HG03045 (cell line): ENCODE results near the gene TGM6.

ENCODE experiments used
- ATAC-seq: cut with Tn5 transposase; IDR thresholded peaks from one replicate; pipeline ENCODE4 v1.9.1; 2021; ENCODE audit warnings: mild to moderate bottlenecking, moderate library complexity; ENCODE audit not compliant: unreplicated experiment

Gene TGM6

DNA sequence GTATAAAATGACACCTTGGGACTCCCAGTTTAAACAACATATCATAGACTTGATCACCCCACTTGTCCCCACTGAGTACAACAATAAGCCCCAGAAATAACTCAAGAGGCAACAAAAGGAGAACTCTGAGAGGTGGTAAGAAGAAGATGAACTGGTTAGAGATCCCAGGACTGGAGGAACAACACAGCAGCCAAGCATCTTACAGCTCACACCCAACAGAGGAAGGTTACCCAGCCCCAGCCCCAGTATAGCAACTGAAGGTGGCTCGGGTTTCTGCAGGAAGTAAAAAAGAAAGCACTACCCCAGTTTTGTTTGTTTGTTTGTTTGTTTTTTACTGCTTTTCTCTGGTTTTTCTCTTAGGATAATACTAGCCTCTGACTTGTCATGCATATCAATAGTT is 17.1 kb upstream of the TGM6 start:
- no peak for ATAC-seq

- ATAC-seq, result no peak
These were observed 16.7 kb upstream of the TGM6 start for GRCh38 chr20:2364044-2364443.

DNA sequence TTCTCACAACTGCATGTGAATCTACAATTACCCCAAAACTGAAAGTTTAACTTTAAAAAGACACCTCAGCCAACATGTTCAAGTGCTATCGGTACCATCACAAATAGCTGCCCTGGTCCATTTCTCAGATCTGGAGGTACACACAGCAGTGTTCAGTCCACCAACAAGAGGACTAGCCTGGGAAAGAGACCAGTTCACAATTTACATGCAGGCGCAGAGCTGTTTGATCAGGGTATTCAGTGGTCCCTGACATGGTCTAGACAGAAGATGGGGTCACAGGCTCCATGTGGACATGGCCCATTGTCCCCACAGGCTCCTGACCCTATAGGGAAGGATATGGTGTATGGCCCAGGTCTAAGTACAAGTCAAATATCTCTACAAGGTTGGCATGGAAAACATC is 15.6 kb upstream of the TGM6 start:
- no peak for ATAC-seq

- ATAC-seq, result no peak
These were observed 15.0 kb upstream of the TGM6 start for GRCh38 chr20:2365666-2366065.

DNA sequence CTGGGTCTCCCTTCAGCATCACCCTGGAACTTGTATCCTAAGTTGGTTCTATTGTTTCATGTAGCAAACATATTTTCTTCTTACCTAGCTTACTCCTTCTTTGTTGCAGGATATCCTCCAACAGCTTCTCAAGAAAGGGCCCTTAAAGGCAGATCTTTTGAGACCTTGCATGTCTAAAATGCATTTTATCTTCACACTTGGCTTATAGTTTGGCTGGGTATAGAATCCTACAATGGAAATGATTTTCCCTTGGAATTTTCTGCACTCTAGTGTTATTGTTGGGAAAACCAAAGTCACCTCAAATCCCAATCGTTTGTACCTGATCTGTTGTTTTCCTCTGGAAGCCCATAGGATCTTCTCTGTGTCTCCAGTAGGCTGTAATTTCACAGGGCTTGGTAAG is 12.1 kb upstream of the TGM6 start:
- no peak for ATAC-seq

DNA sequence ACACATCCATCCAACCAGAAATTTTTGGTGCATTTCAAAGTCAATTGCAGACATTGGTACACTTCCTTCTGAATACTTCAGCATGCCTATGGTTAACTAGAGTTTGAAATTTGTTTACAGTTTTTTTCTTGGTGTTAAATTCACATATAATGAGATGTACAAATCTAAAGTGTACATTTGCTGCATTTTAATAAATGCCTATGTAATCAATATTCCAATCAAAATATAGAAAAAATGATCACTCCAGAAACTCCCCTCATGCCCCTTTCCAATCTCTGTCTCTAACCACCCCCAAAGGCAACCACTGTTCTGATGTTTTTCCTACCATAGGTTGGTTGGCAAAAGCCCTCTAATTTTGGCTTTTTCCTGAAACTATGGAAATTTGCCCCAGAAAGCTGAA is 7.6 kb upstream of the TGM6 start:
- ATAC-seq, result no peak

- ATAC-seq, result no peak
These were observed 6.2 kb upstream of the TGM6 start for GRCh38 chr20:2374346-2375125.

DNA sequence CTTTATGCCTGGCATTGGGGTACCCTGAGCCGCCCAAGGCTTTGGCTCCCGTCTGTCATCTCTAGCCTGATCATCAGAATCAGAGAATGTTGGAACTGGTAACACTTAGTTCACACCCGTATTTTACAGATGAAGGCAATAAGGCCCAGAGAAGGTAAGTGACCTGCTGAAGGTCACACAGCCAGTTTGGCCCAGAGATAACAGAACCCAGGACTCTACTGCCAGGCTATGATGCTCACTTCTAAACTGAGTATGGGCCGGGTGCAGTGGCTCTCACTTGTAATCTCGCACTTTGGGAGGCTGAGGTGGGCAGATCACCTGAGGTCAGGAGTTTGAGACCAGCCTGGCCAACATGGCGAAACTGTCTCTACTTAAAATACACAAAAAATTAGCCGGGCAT is 1.8 kb upstream of the TGM6 start:
- ATAC-seq, result no peak

GRCh38 chr20:2379511-2380229 is 1.0 kb upstream of the TGM6 start:
- ATAC-seq, result no peak

DNA sequence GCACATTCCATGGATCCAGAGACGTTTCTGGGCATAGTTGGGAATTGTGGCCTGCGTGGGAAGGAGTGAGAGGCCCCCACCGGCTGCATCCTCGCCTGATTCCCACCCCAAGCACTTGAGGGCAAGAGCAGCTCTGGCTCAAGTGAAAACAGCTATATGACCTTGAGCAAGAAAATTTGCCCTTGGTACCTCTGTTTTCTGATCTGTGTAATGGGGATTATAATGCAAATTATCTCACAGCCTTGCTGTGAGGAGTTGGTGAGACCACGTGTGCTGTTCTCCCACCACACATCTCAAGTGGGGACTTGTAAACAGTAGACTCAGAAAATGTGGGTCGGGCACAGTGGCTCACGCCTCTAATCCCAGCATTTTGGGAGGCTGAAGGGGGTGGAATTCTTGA is 602 bp downstream of the TGM6 start:
- no peak for ATAC-seq

DNA sequence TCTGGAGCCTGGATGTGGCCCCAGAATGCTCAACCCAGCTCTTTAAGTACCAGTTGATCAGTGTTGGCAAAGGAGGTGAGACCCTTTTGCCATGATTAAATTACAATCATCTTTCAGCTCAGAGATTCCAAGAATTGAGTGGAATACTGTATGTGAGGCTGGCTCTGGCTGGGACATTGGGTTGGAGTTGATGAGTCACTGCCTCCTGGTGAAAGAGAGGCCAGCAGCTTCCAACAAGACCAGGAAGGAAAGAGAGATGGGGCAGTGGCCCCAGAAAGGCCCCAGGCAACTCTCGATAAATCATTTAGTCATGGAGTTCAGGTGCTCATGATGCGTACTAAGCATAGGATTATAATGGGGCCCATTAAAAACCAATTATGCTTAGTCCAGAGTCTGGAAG is 2.1 kb downstream of the TGM6 start:
- ATAC-seq, result no peak

DNA sequence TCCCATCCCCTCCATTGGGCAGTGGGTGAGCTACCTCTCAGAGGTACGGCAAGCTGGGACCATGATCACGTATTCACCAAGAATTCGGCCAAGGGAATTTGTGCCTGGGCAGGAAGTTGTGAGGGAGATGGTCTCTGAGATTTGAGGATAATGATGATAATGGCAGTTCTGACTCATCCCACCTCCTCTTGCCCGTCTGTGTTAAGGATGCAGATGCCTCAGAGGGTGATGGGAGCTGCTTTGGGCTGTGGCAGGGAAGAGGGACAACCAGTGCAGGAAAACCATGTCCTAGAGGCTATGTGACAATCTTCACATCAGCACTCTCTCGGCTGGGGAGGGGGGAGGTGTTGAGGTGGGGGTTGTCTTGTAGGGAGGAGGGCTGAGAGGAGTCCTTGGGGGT is 4.3 kb downstream of the TGM6 start:
- ATAC-seq, result no peak

- no peak for ATAC-seq
These were observed 4.8 kb downstream of the TGM6 start for GRCh38 chr20:2385496-2385895.

GRCh38 chr20:2386516-2387179 is 5.9 kb downstream of the TGM6 start:
- no peak for ATAC-seq

DNA sequence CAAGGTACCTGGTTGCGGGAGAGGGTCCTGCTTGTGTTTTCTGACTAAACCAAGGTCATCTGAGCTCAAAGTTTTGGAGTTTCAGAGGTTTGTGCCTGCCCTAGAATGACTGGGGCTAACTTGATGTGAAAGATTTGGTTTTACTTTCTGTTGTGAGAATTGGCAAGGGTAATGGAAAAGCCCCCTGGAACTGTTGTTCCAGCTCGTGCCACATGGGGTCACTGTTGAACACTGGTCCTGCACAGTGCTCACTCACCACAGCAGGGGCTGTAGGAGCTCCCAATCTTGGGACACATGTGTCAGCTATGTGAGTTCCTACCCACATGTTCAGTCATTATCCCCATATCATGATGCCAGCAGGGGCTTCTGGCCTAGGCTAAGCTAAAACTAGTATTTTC is 6.5 kb downstream of the TGM6 start:
- ATAC-seq, result no peak

DNA sequence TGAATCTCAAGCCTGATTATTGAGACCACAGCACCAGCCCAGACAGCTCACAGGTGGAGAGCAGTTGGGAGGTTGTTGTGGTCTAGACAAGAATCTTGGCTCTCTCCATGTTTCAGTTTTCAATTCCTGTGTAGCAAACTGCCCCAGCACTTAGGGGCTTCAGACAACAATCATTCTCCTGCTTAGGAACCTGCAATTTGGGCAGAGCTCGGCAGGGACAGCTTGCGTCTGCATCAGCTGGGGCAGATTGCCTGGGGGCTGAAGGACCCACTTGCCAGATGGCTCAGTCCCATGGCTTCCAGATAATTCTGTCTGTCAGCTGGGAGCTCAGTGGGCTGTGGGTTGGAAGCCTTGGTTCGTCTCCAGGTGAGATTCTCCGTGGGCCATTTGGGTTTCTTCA is 6.9 kb downstream of the TGM6 start:
- ATAC-seq, result no peak

DNA sequence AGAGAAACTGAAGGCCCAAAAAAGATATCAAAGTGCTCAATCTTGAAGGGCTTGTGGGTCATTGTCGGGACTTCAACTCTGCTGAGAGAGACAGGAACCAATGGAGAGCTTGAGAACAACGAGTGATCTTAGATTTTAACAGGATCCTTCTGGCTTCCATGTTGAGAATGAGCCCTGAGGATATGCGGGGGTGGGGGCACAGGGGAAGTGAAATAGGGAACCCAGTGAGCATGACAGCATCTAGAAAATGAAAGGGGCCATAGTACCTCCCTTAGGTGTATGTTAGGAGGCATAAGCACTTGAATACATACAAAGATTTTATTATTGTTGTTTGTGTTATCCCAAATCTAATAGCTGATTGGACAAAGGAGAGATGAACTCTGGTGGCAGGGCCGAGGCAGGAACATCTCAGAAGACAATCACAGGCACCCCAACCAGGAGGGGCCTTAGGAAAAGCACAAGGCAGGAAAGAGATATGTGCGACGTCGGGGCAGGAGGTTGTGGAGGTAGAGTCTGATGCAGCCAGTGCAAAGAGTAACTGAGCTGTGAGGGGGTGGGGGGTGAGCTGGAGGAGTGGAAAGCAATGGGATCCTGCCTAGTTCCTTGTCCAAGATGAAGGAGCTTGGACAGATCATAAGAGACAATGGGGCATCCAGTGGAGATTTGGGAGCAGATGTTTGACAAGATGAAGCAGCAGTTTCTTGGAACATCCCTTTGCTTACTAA is 10.4 kb downstream of the TGM6 start:
- no peak for ATAC-seq

- no peak for ATAC-seq
These were observed 13.8 kb downstream of the TGM6 start for GRCh38 chr20:2394411-2395055.

DNA sequence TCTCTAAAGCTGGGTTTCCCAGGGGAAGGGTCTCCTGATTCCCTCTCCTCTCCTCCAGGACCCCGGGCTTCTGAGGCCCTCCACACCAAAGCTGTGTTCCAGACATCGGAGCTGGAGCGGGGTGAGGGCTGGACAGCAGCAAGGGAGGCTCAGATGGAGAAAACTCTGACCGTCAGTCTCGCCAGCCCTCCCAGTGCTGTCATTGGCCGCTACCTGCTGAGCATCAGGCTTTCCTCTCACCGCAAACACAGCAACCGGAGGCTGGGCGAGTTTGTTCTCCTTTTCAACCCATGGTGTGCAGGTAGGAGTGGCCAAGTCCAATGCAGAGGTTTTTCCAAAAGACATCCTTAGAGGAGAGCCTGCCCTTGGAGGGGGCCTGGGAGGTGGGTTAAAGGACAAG is 14.4 kb downstream of the TGM6 start:
- no peak for ATAC-seq

DNA sequence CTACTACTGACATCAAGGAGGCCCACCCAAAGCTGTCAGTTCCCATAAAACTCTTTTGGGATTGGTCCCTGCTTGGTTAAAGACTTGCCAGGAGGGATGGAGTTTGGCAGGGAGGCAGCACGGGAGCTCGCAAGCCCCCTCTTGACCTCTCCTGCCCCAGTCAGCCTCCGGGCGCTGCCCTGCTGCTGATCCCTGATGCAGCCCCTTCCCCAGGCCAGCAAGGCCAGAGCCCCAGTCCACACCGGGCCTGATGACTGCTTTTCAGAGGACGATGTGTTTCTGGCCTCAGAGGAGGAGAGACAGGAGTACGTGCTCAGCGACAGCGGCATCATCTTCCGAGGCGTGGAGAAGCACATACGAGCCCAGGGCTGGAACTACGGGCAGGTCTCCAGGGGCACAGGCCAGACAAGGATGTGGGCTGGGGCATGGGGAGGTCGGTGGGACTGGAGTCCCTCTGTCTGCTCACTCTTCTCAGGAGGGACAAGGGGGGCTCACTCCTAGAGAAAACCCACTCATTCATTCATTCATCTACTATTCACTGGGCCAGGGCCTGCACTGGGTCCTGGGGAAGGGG is 15.6 kb downstream of the TGM6 start:
- no peak for ATAC-seq

DNA sequence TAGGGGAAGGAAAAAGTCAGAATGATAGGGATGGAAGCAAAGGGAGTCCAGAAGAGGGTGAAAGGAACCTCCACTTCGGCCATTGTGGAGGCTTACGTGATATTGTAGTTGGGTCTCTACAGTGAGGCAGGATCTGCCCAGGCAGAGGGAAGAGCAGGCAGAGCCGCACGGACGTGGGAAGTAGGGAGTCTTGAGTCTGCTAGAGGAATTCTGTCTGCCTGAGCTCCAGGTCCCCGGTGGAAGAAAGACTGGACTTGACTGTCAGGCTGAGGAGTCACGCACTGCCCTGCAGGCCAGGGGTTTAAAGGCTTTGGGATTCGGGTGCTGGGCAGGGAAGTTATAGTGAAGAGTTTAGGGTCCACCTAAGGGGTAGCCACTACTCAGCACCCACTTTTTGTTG is 16.4 kb downstream of the TGM6 start:
- no peak for ATAC-seq
